ENCODE results near the gene PFKP.

Gene PFKP

GRCh38 chr10:3172446-3173170, 105.3 kb downstream of the PFKP start, which contains the start of gene PITRM1:
Gene PITRM1 (minus strand): TSS chr10:3172782. CDS start chr10:3172772, 10 bp downstream.
- no peaks in the 10 kb centered on the region for H3K27me3 ChIP-seq (replicated peaks)
- TF ChIP-seq CTCF (IDR thresholded peaks at IDR 0.05; ENCODE audit: low read depth, low read length, missing control alignments), result no peak
- peak within 1 kb of the TSS; percentile 93 for H3K27ac ChIP-seq
- in situ Hi-C loops (cut with HindIII; ENCODE audit: low pct_ligation_motif_present, low sequenced_read_pairs), result no loop called here
- H3K4me3 ChIP-seq (ENCODE audit: low read depth, low read length), result peak within 1 kb of the TSS; percentile 75
- peak; percentile 99 for DNase-seq
- peaks cover 22% of the 10 kb centered on the region for H3K36me3 ChIP-seq (replicated peaks)

- H3K4me3 ChIP-seq (ENCODE audit: low read depth, low read length), result peak overlapping the region; percentile 53
- DNase-seq, result no peak
- in situ Hi-C loops (cut with HindIII; ENCODE audit: low pct_ligation_motif_present, low sequenced_read_pairs), result no loop called here
- H3K27me3 ChIP-seq (replicated peaks), result no peaks in the 10 kb centered on the region
- peaks cover 15% of the 10 kb centered on the region for H3K36me3 ChIP-seq (replicated peaks)
- H3K27ac ChIP-seq, result no peak overlapping the region
- TF ChIP-seq CTCF (IDR thresholded peaks at IDR 0.05; ENCODE audit: low read depth, low read length, missing control alignments), result no peak
These were observed 106.0 kb downstream of the PFKP start for GRCh38 chr10:3173171-3173878.

DNA sequence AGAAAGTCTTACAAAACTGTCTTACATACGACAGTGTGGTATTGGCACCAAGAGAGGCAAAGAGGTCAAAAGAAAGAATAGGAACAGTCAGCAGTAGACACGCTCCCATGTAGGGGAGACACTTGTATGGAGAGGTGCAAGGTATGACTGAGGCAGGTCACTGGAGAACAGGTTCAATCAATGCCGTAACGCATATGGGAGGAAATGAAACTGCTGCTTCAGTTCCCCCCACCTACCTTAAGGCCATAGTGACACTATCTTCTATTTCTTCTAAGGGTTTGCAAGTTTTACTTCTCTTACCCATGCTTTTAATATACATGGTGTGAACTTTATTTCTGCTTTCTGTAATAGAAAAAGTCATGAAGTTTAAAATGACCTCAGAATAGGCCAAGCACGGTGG, 110.7 kb downstream of the PFKP start:
- Histone ChIP-seq H3K4me3 (ENCODE audit: low read depth, low read length) (no peak overlapping the region), H3K27me3 (replicated peaks) (no peaks in the 10 kb centered on the region), H3K36me3 (replicated peaks) (no peaks in the 10 kb centered on the region), H3K27ac (no peak overlapping the region)
- DNase-seq, result no peak
- in situ Hi-C loops (cut with HindIII; ENCODE audit: low pct_ligation_motif_present, low sequenced_read_pairs), result no loop called here
- TF ChIP-seq CTCF (IDR thresholded peaks at IDR 0.05; ENCODE audit: low read depth, low read length, missing control alignments), result no peak

DNA sequence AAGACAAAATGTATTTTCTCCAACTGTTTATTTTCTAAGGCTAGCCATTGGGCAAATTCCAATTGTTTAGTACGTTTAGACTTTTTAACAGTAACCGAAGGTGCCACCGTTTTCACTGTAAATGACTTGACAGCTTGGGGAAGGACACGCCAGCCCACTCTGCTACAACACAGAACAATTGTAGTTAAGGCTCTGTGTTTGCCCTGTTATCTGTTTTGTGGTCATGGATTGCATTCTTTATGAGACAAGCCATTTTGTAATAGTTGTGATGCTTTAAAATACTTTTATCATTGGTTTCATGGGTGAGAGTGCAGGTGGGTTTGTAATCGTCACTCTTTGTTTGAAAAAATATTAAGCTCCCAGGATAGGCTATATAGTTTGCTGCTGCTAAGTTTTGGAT, 111.8 kb downstream of the PFKP start:
- no peak for DNase-seq
- Histone ChIP-seq H3K36me3 (replicated peaks) (no peaks in the 10 kb centered on the region), H3K27ac (no peak overlapping the region), H3K27me3 (replicated peaks) (no peaks in the 10 kb centered on the region), H3K4me3 (ENCODE audit: low read depth, low read length) (no peak overlapping the region)
- in situ Hi-C loops (cut with HindIII; ENCODE audit: low pct_ligation_motif_present, low sequenced_read_pairs), result no loop called here
- no peak for TF ChIP-seq CTCF (IDR thresholded peaks at IDR 0.05; ENCODE audit: low read depth, low read length, missing control alignments)

- Histone ChIP-seq H3K27me3 (replicated peaks) (no peaks in the 10 kb centered on the region), H3K27ac (no peak overlapping the region), H3K4me3 (ENCODE audit: low read depth, low read length) (no peak overlapping the region), H3K36me3 (replicated peaks) (no peaks in the 10 kb centered on the region)
- TF ChIP-seq CTCF (IDR thresholded peaks at IDR 0.05; ENCODE audit: low read depth, low read length, missing control alignments), result no peak
- in situ Hi-C loops (cut with HindIII; ENCODE audit: low pct_ligation_motif_present, low sequenced_read_pairs), result no loop called here
- DNase-seq, result no peak
These were observed 113.1 kb downstream of the PFKP start for GRCh38 chr10:3180355-3181025.

All from brain microvascular endothelial cell (primary cell).